GM21737 (cell line): Measurements from ENCODE around the gene DYNLT3.

Experiments used
- ATAC-seq: cut with Tn5 transposase; IDR thresholded peaks from one replicate; pipeline ENCODE4 v1.9.1; 2021; ENCODE audit warnings: mild to moderate bottlenecking, moderate library complexity; ENCODE audit not compliant: unreplicated experiment

Gene DYNLT3

DNA sequence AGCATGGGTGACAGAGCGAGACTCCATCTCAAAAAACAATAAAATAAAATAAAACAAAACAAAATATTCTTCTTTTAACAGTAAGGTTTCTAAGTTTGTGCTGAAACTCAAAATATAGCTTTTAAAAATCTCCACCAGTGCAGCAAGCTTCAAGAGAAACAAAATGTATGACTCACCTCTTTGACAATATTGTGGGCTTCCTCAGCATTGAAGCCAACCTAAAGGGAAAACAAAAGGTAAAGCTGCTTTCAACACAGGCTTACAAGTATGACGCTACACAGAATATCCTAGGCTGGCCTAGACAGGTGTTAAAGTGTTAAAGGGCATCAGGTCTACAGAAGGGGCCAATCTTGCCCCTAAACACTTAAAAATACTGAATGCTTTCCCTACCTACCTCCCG lies 1.2 kb downstream of the DYNLT3 start:
- ATAC-seq, result no peak

DNA sequence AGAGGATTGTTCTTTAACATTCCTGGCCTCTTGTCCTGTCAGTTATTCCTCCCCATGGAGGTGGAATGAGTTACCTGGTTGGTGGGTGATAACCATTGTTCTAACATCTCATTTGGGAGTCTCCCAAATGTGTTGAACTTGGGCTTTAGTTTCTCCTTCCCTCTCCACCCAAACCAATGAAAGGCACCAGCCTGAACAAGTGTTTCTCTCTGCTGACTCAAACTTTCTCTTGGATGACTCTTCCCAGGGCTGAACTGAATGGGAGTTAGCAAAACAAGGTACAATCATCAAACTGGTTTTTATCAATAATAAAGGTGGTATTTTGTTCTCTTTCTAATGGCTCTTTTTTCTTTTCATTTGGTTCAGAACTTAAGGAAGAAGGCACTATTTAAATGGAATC lies 2.7 kb downstream of the DYNLT3 start:
- no peak for ATAC-seq

DNA sequence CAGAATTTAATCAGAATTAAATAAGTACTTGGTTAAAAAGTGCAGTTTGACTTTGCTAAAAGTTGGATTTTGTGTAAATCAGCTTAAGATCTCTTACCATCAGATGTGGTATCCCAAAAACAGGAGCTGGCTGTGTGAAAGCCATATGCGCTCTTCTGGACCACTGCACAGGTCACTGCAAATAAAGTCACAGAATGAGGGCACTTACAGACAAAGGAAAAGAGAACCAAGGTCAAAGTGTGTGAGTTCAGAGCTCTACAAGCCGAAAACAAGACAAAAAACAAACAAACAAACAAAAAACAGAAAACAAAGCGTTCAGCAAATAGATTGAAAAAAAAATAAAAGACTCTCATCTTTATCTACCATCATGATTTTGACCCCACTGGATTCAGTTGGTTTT lies 6.4 kb downstream of the DYNLT3 start:
- ATAC-seq, result no peak

DNA sequence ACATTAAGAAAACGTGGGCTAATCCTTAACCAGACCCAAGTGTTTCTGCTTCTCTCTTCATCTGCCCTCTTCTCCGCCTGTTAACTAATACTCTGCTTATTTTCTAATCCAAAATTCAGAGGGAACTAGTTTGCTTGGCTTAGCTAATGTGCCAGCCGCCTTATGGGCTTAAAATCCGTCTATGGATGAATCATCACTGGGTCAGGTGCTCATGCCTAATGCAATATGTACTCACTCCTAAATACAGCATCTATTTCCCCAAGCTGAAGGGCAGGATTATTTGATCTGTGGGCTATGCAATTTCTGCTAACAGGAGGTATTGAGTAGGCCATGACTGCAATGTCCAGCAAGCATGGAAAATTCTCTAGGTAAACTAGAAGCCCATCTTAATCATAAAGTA lies 12.4 kb downstream of the DYNLT3 start:
- ATAC-seq, result no peak

DNA sequence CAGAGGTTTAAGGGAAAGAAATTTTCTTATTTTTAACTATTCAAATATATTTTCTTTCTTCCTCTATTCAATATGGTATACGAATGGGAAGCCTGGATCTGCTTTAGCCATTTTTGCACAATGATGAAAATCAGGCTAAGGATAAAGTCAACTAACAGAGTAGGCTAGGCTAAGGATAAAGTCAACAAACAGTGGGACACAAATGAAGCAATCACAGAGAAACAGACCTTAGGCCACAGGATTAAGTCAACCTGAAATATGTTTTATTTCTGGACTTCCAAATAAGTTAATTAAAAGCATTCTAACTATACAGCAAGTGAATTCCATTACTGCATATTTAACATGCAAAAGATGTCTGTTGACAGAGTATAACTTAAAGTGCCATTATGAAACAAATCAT lies 17.0 kb downstream of the DYNLT3 start:
- ATAC-seq, result no peak

DNA sequence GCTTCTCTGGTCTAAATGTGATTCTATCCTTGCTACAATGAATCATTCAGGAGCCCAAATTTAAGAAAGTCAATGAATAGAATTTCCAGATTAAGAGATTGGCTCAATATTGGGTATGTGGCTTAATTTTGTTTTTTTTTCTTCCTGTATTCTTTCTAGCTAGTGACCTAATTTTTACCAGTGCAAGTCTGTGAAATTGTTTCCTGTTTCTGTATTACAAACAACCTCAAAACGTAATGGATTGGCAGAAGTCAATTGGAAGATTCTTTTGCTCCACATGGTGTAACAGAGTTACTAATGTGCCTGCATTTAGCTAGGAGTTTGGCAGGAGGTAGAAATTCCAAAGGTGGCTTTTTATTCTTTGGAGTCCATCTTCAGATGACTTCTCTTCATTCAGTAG lies 17.6 kb downstream of the DYNLT3 start:
- ATAC-seq, result no peak

DNA sequence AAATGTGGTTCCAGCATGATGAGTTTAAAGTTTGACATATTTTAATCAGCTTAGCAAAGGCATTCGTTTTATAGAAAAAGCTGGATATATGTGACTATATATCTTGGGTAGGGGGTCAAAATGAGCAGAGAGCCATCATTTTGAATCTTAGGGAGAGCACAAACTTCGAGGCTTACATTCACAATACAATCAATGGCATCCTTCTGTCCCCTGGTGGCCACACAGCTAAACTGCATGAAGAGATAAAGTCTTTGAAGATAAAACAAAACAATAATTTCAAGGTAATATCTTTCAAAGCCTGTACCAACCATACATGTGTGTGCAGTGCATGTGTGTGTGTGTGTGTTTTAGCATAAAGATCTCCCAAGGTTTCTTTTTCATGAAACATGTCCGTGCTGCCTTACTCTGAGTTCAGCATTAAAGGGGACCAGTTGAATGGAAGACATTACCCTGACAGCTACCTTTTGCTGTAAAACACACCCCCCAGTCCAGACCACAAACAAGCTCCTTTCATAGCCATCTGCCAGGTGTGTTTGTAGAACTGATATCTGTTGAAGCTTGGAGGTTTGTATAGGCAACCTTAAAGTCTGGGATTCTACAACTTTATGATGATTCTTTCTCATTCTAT lies 22.0 kb downstream of the DYNLT3 start:
- no peak for ATAC-seq

DNA sequence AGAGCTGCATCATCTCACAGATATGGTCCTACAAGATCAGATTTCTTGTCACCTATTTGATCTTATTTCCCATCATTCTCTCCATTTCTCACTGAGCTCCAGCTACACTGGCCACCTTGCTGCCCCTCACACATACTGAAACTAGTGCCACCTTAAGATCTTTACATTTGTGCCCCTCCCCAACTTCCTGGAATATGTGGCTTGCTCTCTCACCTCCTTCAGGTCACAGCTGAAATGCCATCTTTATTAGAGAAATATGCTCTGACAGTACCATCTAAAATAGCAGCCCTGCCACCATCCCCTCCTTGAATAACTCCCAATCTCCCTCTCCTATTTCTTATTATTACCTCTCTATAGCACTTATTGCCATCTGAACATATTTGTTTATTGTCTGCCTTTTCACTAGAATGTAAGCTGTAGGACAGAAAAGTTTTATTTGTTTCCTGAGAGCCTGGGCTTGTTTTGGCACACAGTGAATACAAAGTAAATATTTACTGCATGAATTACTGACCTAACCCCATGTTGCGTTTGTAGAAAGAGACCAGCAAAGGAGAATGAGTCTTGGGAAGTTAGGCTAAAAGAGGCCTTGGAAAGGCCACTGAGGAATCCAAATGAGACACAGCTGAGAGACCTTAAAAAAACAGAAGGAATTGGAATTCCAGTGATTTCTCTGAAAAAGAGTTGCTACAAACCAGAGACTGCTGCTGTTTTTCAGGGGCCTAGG lies 22.7 kb downstream of the DYNLT3 start:
- ATAC-seq, result no peak

DNA sequence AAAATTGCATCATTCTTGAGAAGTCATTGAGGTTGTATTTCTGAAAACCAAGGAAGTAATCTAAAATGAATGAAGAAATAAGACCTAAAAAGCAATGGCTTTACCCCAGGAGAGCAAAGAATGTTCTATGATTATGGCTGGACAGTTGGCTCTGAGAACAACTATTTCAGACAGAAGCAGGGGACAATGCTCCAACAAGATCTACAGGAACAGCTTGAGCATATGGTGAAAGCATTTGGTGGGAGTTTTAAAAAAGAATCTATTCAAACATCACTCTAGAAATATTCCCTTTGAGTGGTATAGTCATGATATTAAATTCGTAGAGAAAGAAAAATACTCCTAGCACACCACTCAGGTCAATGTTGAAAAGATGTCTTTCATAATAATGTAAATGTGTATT lies 26.7 kb downstream of the DYNLT3 start:
- no peak for ATAC-seq

DNA sequence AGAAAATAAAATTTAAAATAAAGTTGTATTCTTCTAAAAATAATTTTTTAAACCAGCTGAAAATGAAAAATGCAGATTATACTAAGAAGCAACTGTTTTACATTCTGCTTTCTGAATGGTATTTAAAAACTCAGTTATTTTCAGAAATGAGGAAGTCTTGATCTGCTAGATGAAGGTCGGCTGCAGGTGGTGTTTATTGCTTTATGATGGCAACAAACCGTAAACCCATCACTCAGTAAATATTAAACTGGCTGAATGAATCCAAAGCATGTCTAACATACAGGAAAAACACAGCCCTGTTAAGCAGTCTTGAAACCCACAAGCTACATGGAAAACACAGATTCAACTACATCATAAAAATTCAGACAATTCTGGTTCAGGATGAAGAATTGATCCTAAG lies 29.3 kb downstream of the DYNLT3 start:
- no peak for ATAC-seq

DNA sequence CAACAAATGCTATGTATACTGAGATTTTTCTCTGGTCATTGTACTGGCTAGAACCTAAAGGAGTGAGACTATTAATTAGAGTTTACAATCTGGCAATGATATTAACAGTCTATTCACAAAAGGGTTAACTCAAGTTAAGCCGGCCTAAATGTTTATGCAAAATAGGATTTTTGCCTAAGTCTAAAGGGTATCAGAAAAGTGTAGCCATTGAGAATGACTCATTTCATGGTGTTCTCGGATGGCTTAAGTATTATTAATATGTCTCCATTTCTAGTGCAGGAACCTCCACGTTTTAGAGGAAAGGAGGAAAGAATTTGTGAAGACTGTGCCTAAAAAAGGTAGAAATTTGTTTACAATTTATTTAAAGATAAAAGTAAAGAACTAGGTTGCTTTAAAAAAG lies 29.8 kb downstream of the DYNLT3 start:
- peak; percentile 44 for ATAC-seq

DNA sequence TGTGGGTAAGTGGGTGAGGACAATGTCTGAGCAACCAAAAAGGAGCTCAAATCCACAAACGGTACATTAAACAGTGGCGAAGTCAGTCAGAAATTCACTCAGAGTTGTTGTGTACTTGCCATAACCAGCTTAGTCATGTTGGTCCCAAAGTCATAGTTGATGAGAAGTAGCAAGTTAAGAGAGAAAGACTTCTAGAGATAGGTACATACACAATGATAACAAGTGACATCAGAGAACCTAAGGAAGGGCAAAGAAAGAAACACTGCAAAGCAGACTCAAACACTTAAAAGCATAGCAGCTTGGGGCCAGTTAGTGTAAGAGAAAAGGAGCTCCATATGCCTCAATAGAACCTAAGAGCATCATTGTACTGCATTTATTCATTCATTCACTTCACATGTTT lies 30.2 kb downstream of the DYNLT3 start:
- ATAC-seq, result no peak

DNA sequence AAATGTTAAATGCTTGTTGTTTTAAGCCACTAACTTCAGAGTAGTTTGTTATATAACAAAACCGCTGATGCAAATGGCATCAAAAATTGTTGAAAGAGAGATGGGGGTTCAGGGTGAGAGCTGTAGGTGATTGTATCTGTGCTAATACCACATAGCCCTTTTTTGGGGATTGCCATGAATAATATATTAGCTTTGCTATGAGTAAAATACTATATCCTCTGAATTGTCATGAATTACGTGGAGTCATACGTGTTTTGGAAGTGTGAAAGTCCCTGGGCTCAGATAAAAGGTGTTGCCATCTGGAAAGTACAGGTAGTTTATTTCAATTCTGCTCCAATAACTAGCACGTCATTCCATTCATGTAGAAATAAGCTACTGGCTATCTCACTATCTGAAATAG lies 30.6 kb downstream of the DYNLT3 start:
- no peak for ATAC-seq

DNA sequence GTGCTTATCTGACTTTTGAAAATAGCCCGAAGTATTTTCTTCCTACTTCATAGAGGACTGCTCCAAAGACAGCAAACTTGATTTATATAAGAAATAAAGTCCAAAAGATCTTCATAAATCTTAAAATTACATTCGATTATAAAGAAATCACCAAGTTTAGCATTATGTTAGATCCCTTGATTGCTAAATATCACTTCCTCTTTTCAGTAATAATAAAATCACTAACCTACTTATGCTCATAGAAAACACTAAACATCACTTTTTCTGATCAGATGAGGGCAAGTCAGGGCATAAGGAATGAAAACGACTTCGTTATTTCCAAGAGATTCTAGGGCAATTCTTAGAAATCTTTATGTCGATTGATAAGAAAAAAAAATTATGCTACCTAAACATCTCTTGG lies 32.0 kb downstream of the DYNLT3 start:
- ATAC-seq, result no peak

DNA sequence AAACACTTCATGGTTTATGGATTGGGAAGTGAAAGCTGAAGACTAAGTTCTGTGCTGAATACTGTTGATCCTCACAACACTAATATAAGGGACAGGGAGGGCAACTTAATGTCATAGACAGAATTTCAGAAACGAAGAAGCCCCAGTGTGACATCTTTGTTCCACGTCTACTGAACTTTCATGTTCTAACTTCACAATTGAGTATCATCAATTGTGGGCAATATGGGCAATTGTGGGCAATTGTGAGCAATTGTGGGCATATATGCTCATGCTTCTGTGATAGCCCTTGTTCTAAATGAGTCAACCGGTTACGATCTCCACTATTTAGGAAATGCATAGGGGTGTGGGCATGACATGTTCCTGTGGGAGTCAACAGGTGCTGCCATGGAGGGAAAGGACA lies 33.8 kb downstream of the DYNLT3 start:
- ATAC-seq, result no peak

DNA sequence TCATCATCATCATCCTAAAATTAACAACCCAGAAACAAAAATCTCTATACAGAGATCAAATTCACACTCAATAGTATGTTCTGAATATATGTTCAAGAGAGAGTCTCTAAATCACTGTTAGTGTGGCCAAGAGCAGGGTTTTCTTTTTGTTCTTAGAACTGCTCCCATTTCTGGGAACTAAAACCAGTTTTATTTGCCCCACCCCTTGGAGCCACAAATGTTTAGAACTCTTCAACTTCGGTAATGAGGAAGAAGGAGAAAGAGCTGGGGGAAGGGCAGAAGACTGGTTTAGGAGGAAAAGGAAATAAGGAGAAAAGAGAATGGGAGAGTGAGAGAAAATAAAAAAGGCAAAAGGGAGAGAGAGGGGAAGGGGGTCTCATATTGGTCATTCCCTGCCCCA lies 35.3 kb downstream of the DYNLT3 start:
- ATAC-seq, result no peak

DNA sequence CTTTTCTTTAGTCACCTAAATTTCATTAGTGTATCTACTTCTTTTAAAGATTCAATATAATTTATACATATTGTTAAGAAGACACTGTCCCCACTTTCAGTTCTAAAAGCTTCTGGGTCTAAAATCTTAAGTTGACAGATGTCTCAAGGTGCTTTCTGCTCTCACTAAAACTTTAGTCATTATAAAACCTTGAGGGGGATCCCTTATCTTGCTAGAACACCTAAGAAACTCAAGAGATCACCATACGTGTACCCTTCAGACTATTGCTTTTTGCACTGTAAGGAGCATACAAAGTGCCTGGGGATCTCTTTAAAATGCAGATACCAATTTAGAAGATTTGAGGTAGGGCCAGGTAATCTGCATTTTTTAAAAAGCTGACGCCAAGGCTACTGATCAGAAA lies 37.4 kb downstream of the DYNLT3 start:
- no peak for ATAC-seq

DNA sequence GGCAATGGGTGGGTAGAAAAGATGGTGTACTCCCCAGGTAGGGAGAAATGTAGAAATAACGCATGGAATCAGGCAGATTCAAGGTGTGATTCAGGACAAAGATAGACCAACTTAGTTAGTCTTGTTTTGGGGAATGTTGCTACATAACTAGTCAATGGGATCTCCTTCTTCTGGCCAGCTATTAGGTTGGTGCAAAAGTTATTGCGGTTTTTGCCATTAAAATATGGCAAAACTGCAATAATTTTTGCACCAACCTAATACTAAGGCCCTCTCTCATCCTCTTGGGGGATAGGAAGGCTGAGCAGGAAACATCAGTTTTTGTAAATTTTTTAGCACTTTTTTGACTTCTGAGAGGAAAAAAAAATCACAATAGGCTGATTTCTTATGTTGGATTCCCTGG lies 44.3 kb downstream of the DYNLT3 start:
- no peak for ATAC-seq

DNA sequence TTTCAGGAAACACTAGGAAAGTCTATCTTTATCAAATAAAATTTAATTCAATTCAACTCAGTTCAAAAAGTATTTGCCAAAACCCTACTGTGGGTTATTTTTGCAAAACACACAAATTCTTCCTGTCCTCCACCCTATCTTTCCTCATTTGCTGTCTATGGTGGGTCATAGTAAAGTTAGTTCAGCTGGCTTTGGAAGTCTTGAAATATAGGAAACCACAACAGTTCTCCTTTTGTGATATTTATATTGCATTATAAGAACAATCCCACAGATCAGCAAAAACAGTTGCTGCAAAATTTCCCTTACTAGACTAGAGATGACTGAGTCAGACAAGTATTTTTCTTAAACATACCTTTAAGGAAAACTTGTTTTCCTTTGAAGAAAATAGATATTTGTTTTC lies 45.3 kb downstream of the DYNLT3 start:
- ATAC-seq, result no peak

DNA sequence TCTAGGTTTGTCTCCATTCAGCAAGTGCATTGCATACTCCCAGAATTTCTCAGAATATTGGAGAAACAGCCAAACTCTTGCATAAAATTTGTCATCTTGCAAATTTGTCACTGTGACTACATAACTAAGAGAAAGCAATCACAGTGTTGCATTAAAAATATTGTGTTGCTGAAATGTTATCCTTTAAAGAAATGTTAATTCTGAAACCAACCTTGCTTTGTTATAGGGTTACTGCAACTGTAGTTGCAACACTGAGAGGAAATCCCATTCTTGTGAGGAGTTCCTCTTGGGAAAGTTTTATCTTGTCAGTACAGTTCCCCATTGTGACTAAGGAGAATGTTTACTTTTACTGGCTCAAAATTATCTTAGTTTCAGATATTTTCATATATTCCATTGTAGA lies 46.7 kb downstream of the DYNLT3 start:
- ATAC-seq, result no peak

DNA sequence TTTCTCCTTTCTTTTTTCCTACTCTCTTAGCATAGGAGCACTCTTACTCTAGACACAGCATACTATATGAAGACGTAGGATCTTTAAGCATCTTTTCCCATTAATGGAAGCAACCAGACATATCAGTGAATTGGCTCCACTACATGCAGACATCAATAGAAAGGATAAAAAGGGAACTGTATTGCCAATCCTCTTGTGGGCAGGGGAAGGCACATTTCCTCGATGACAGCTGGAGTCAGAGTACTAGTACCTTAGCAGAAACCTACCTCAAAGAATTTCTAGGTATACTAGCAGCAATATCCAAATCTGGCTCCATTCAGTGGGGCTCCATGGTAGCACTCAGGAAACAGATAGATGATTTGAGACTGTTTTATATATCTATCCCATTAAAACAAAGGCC lies 47.4 kb downstream of the DYNLT3 start:
- no peak for ATAC-seq

DNA sequence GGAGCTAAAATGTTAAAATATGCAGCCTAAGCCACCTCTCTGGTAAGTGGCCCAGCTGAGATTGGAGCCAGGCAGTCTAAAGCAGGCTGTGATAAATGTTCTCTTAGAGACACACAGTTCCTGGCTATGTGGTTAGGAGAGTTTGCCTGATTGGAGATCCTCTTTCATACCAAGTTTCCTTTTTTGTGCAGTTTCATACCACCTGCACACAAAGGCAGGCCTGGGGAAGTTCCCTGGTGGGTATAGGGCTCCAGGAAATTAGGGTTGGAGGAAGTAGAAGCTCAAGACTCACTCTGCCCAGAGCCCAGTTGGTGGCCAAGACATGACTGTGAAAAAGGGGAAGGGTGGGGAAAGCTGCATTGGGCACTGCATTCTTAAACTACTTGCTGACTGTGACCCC lies 50.6 kb downstream of the DYNLT3 start:
- peak; percentile 82 for ATAC-seq

DNA sequence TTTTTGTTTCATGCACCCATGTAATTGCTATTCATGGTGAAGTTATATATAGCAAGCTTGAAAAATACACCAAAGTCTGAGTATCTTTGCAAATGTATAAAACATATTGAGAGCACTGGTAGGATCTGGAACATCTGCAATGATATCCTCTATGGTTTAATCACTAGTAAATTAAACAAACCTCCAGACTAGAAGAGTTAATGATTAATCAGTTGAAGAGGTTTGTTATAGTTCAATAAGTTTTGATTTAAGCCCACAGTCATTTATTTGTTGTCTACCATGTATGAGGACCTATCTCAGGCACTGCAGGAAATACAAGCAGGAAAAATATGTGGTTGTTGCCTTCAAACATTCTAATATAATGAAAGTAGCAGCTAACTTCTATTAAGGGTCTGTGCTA lies 51.1 kb downstream of the DYNLT3 start:
- ATAC-seq, result no peak
